Left lung (tissue), 10 donors: ENCODE measurements around the gene MBD3. TPM values are rescaled to one million over a fixed set of nuclear protein-coding genes. Genes with fewer than 3 reads are reported as not detected.

ENCODE experiments used
- ATAC-seq: fragments of 200-7000 bp; cut with Tn5 transposase; one replicate; pipeline ENCODE4 v1.9.1; 2020; ENCODE audit warnings: moderate library complexity
- DNase-seq, 4 donors: peaks; one replicate each; pipeline ENCODE4 v3.0.0-alpha.2; 2013 to 2020
- H3K27ac ChIP-seq, 2 donors: fragments of 200-600 bp; sonication (generic) in 1 of 2; one replicate each; pipeline versions ENCODE4 v1.5.0 to v1.8.0; 2020 to 2021
- H3K27me3 ChIP-seq, 2 donors: fragments of 200-600 bp; sonication (generic) in 1 of 2; one replicate each; pipeline versions ENCODE4 v1.5.0 to v1.8.0; 2020 to 2021
- H3K36me3 ChIP-seq, 2 donors: fragments of 200-600 bp; sonication (generic) in 1 of 2; one replicate each; pipeline versions ENCODE4 v1.5.0 to v1.8.0; 2020 to 2021
- H3K4me1 ChIP-seq, 2 donors: fragments of 200-600 bp; one replicate each; pipeline ENCODE4 v1.8.0; 2021
- H3K4me3 ChIP-seq, 2 donors: fragments of 200-600 bp; sonication (generic) in 1 of 2; one replicate each; pipeline versions ENCODE4 v1.5.0 to v1.8.0; 2020 to 2021; ENCODE audit warnings: mild to moderate bottlenecking in 1 of 2
- H3K9me3 ChIP-seq, 2 donors: fragments of 200-600 bp; sonication (generic) in 1 of 2; one replicate each; pipeline versions ENCODE4 v1.5.0 to v1.8.0; 2020 to 2021
- CTCF ChIP-seq, 2 donors: fragments of 200-600 bp; sonication (generic) in 1 of 2; IDR thresholded peaks; one replicate each; pipeline versions ENCODE4 v1.5.0 to v1.8.0; 2021; ENCODE audit warnings: antibody characterized with exemption in 2 of 2
- intact Hi-C, 2 donors: fragments of 100-400 bp; cut with DNase I; formaldehyde crosslinking; loops; one replicate each; pipeline versions ENCODE4 v1.11.2 to v1.14.2; 2022
- polyA plus RNA-seq, 6 donors: library from polyadenylated mRNA; unstranded; fragments of 120-200 nt; gene quantifications; one replicate each; pipeline ENCODE4 v1.2.1, GENCODE V29; 2013; ENCODE audit not compliant: insufficient read length in 6 of 6
- total RNA-seq, 2 donors: library from RNA; stranded (reverse); fragmentation: NEBNext Ultra II Directional; extraction: Animal tissue kit (Norgen Biotek cat#: 25700); gene quantifications; one replicate each; pipeline ENCODE4 v1.2.1, GENCODE V29; 2021
- donor health status: DM: no; HTN: yes; CAD: no.
- donor health status: DM: no; HTN: no; CAD: no.

MBD3 gene
- total and polyA plus RNA-seq, 8 donors: 40.4 to 91.9 (median 59.0) TPM

- DNase-seq (peak in 1 of 4 donors; percentile 72), ATAC-seq (no peak)
- no peak for TF ChIP-seq CTCF (IDR thresholded peaks at IDR 0.05)
- Histone ChIP-seq H3K27ac (no peak overlapping the region), H3K36me3 (no peaks in the 10 kb centered on the region), H3K9me3 (no peaks in the 10 kb centered on the region), H3K4me3 (no peak overlapping the region), H3K27me3 (peaks cover 33 to 97% of the 10 kb centered on the region in 2 donors), H3K4me1 (peaks cover 0 to 6% of the 10 kb centered on the region in 2 donors)
- intact Hi-C loops: no loop called here
Observed at GRCh38 chr19:1526066-1526778, 66.4 kb downstream of the MBD3 start.

- no peaks in the 10 kb centered on the region for H3K9me3 ChIP-seq
- TF ChIP-seq CTCF (IDR thresholded peaks at IDR 0.05): no peak
Observed at GRCh38 chr19:1525343-1525742, 67.3 kb downstream of the MBD3 start.

GRCh38 chr19:1524972-1525325 is 67.7 kb downstream of the MBD3 start:
- no peak for DNase-seq

More at GRCh38 chr19:1525343-1525742, 67.3 kb downstream of the MBD3 start:
- ATAC-seq (no peak), DNase-seq (peak in 1 of 4 donors; percentile 80)
- peaks cover 33 to 96% of the 10 kb centered on the region in 2 donors for H3K27me3 ChIP-seq
- H3K27ac ChIP-seq: no peak overlapping the region
- no peaks in the 10 kb centered on the region for H3K36me3 ChIP-seq
- peaks cover 0 to 6% of the 10 kb centered on the region in 2 donors for H3K4me1 ChIP-seq
- intact Hi-C loops: no loop called here
- no peak overlapping the region for H3K4me3 ChIP-seq

GRCh38 chr19:1524287-1524971 is 68.2 kb downstream of the MBD3 start:
- peaks cover 33 to 95% of the 10 kb centered on the region in 2 donors for H3K27me3 ChIP-seq
- no peak overlapping the region for H3K4me3 ChIP-seq
- no peak for TF ChIP-seq CTCF (IDR thresholded peaks at IDR 0.05)
- intact Hi-C loops: no loop called here
- ATAC-seq (no peak), DNase-seq (no peak)
- H3K4me1 ChIP-seq: peaks cover 0 to 6% of the 10 kb centered on the region in 2 donors
- no peaks in the 10 kb centered on the region for H3K36me3 ChIP-seq
- no peaks in the 10 kb centered on the region for H3K9me3 ChIP-seq
- no peak overlapping the region for H3K27ac ChIP-seq

More at GRCh38 chr19:1524972-1525325, 67.7 kb downstream of the MBD3 start:
- no peak for ATAC-seq
- intact Hi-C loops: no loop called here
- H3K4me1 ChIP-seq: peaks cover 0 to 6% of the 10 kb centered on the region in 2 donors
- H3K9me3 ChIP-seq: no peaks in the 10 kb centered on the region
- H3K36me3 ChIP-seq: no peaks in the 10 kb centered on the region
- no peak for TF ChIP-seq CTCF (IDR thresholded peaks at IDR 0.05)
- H3K27ac ChIP-seq: no peak overlapping the region
- H3K4me3 ChIP-seq: no peak overlapping the region
- peaks cover 33 to 96% of the 10 kb centered on the region in 2 donors for H3K27me3 ChIP-seq

Other genes starting within 250 kb of the MBD3 start
- 10 to 100 TPM; 84.4 to 85.4 TPM for gene NDUFS7, start 209.0 kb downstream of the MBD3 start, total RNA-seq
- 10 to 100 TPM; 30.3 to 50.6 (median 36.6) TPM for gene NDUFS7, start 209.0 kb downstream of the MBD3 start, polyA plus RNA-seq
- 10 to 100 TPM in 1 of 2 donors, 1 to 10 TPM in 1; 5.9 to 19.2 TPM for gene GAMT, start 191.3 kb downstream of the MBD3 start, total RNA-seq
- 10 to 100 TPM; 19.4 to 26.1 (median 24.3) TPM for gene GAMT, start 191.3 kb downstream of the MBD3 start, polyA plus RNA-seq
- gene DAZAP1, start 185.3 kb downstream of the MBD3 start, total RNA-seq: 100 to 1,000 TPM in 1 of 2 donors, 10 to 100 TPM in 1; 87.6 to 132 TPM
- gene DAZAP1, start 185.3 kb downstream of the MBD3 start, polyA plus RNA-seq: 100 to 1,000 TPM in 1 of 6 donors, 10 to 100 TPM in 5; 86.4 to 108 (median 93.7) TPM
- 100 to 1,000 TPM; 942 to 951 TPM for gene RPS15, start 154.5 kb downstream of the MBD3 start, total RNA-seq
- 100 to 1,000 TPM; 673 to 987 (median 817) TPM for gene RPS15, start 154.5 kb downstream of the MBD3 start, polyA plus RNA-seq
- gene APC2, start 142.7 kb downstream of the MBD3 start, total RNA-seq: under 1 TPM; 0.06 to 0.10 TPM
- 1 to 10 TPM in 3 of 6 donors, under 1 TPM in 3; 0.42 to 1.4 (median 0.91) TPM for gene APC2, start 142.7 kb downstream of the MBD3 start, polyA plus RNA-seq
- gene C19orf25, start 113.7 kb downstream of the MBD3 start, total RNA-seq: 10 to 100 TPM; 31.1 to 32.2 TPM
- 10 to 100 TPM; 17.7 to 27.8 (median 22.8) TPM for gene C19orf25, start 113.7 kb downstream of the MBD3 start, polyA plus RNA-seq
- 1 to 10 TPM; 1.9 to 3.2 TPM for gene PCSK4, start 102.5 kb downstream of the MBD3 start, total RNA-seq
- 1 to 10 TPM; 3.4 to 6.1 (median 4.3) TPM for gene PCSK4, start 102.5 kb downstream of the MBD3 start, polyA plus RNA-seq
- gene REEP6, start 101.7 kb downstream of the MBD3 start, total RNA-seq: 1 to 10 TPM; 1.6 to 2.0 TPM
- gene REEP6, start 101.7 kb downstream of the MBD3 start, polyA plus RNA-seq: 1 to 10 TPM; 3.1 to 5.9 (median 3.8) TPM
- 1 to 10 TPM; 3.0 to 5.3 TPM for gene ADAMTSL5, start 79.8 kb downstream of the MBD3 start, total RNA-seq
- gene ADAMTSL5, start 79.8 kb downstream of the MBD3 start, polyA plus RNA-seq: under 1 TPM; 0.32 to 0.86 (median 0.53) TPM
- not detected for gene PLK5, start 68.8 kb downstream of the MBD3 start, total RNA-seq
- gene PLK5, start 68.8 kb downstream of the MBD3 start, polyA plus RNA-seq: under 1 TPM; 0.09 to 0.32 (median 0.18) TPM
- gene MEX3D, start 24.5 kb downstream of the MBD3 start, total RNA-seq: 10 to 100 TPM; 25.2 to 42.6 TPM
- gene MEX3D, start 24.5 kb downstream of the MBD3 start, polyA plus RNA-seq: 10 to 100 TPM; 15.8 to 34.1 (median 26.1) TPM
- gene UQCR11, start 12.6 kb upstream of the MBD3 start, total RNA-seq: 100 to 1,000 TPM; 200 to 232 TPM
- 100 to 1,000 TPM in 1 of 6 donors, 10 to 100 TPM in 5; 60.4 to 103 (median 79.5) TPM for gene UQCR11, start 12.6 kb upstream of the MBD3 start, polyA plus RNA-seq
- gene TCF3, start 59.8 kb upstream of the MBD3 start, total RNA-seq: 10 to 100 TPM; 57.9 to 67.1 TPM
- gene TCF3, start 59.8 kb upstream of the MBD3 start, polyA plus RNA-seq: 100 to 1,000 TPM; 103 to 149 (median 128) TPM
- gene ONECUT3, start 160.6 kb upstream of the MBD3 start, total RNA-seq: not detected
- gene ONECUT3, start 160.6 kb upstream of the MBD3 start, polyA plus RNA-seq: under 1 TPM; 0.06 to 0.08 (median 0.07) TPM
- 1 to 10 TPM; 1.9 to 2.5 TPM for gene ATP8B3, start 219.4 kb upstream of the MBD3 start, total RNA-seq
- 1 to 10 TPM in 5 of 6 donors, under 1 TPM in 1; 0.89 to 2.1 (median 1.3) TPM for gene ATP8B3, start 219.4 kb upstream of the MBD3 start, polyA plus RNA-seq